Chondrocyte (in vitro differentiated cells): ENCODE measurements around the gene CDK17. TPM values are rescaled to one million over a fixed set of nuclear protein-coding genes. Genes with fewer than 3 reads are reported as not detected.

ENCODE experiments used
- DNase-seq: peaks from one replicate; pipeline ENCODE4 v3.0.0; 2021; ENCODE audit warnings: mixed read lengths, low spot score
- H3K27ac Mint-ChIP-seq: one replicate; pipeline ENCODE4 v1.8.0; 2021; ENCODE audit warnings: mild to moderate bottlenecking, moderate library complexity, mixed read lengths; ENCODE audit not compliant: unreplicated experiment
- H3K27me3 Mint-ChIP-seq: 2 replicates; pipeline ENCODE4 v1.8.0; 2021; ENCODE audit warnings: low read depth, mixed read lengths
- H3K36me3 Mint-ChIP-seq: 2 replicates; pipeline ENCODE4 v1.8.0; 2021; ENCODE audit warnings: low read depth, mixed read lengths
- H3K4me1 Mint-ChIP-seq: 2 replicates; pipeline ENCODE4 v1.8.0; 2021; ENCODE audit warnings: low read depth, mild to moderate bottlenecking, mixed read lengths
- H3K4me3 Mint-ChIP-seq: one replicate; pipeline ENCODE4 v1.8.0; 2021; ENCODE audit warnings: mild to moderate bottlenecking, moderate library complexity, mixed read lengths; ENCODE audit not compliant: unreplicated experiment
- H3K9me3 Mint-ChIP-seq: 2 replicates; pipeline ENCODE4 v1.8.0; 2021; ENCODE audit warnings: low read depth, mixed read lengths
- CTCF ChIP-seq: fragments of 200-600 bp; sonication (generic); IDR thresholded peaks from 2 replicates; pipeline ENCODE4 v1.5.0; 2021; ENCODE audit warnings: antibody characterized with exemption, mild to moderate bottlenecking, moderate library complexity
- total RNA-seq: library from RNA; stranded (reverse); gene quantifications from 3 replicates; pipeline ENCODE4 v1.2.1, GENCODE V29; 2021

Gene CDK17
- total RNA-seq, 1 donor from 2014 or later = 28.5 TPM

GRCh38 chr12:96233939-96234461 lies 166.2 kb downstream of the CDK17 start:
- no peak for DNase-seq
- Mint-ChIP-seq H3K9me3 (no peaks in the 10 kb centered on the region), H3K4me3 (no peak overlapping the region), H3K36me3 (peaks cover 6% of the 10 kb centered on the region), H3K4me1 (peaks cover 52% of the 10 kb centered on the region), H3K27me3 (no peaks in the 10 kb centered on the region), H3K27ac (no peak overlapping the region)
- TF ChIP-seq CTCF = no peak

- DNase-seq = no peak
- TF ChIP-seq CTCF = no peak
- Mint-ChIP-seq H3K4me3 (no peak overlapping the region), H3K27ac (no peak overlapping the region), H3K4me1 (peaks cover 45% of the 10 kb centered on the region), H3K36me3 (peaks cover 6% of the 10 kb centered on the region), H3K27me3 (no peaks in the 10 kb centered on the region), H3K9me3 (no peaks in the 10 kb centered on the region)
These were observed 167.1 kb downstream of the CDK17 start for GRCh38 chr12:96233168-96233567.

GRCh38 chr12:96230646-96231045 lies 169.6 kb downstream of the CDK17 start:
- DNase-seq = no peak
- Mint-ChIP-seq H3K4me3 (no peak overlapping the region), H3K4me1 (peaks cover 23% of the 10 kb centered on the region), H3K27me3 (no peaks in the 10 kb centered on the region), H3K36me3 (peaks cover 7% of the 10 kb centered on the region), H3K27ac (no peak overlapping the region), H3K9me3 (no peaks in the 10 kb centered on the region)
- TF ChIP-seq CTCF = no peak

- no peaks in the 10 kb centered on the region for H3K9me3 Mint-ChIP-seq
- DNase-seq = no peak
- H3K4me3 Mint-ChIP-seq = no peak overlapping the region
- H3K27ac Mint-ChIP-seq = no peak overlapping the region
- no peak for TF ChIP-seq CTCF
- H3K36me3 Mint-ChIP-seq = peaks cover 5% of the 10 kb centered on the region
- H3K27me3 Mint-ChIP-seq = no peaks in the 10 kb centered on the region
- peaks cover 26% of the 10 kb centered on the region for H3K4me1 Mint-ChIP-seq
These were observed 171.5 kb downstream of the CDK17 start for GRCh38 chr12:96228566-96229248.

Other genes starting within 250 kb of the CDK17 start
- gene ELK3, start 206.1 kb downstream of the CDK17 start, total RNA-seq = 37.1 to 62.1 TPM (median 38.8 TPM) in 3 replicates
- gene CFAP54, start 89.1 kb upstream of the CDK17 start, total RNA-seq = 0.15 to 1.1 TPM (median 0.44 TPM) in 3 replicates